ENCODE results near the gene HSD17B7.

DNA sequence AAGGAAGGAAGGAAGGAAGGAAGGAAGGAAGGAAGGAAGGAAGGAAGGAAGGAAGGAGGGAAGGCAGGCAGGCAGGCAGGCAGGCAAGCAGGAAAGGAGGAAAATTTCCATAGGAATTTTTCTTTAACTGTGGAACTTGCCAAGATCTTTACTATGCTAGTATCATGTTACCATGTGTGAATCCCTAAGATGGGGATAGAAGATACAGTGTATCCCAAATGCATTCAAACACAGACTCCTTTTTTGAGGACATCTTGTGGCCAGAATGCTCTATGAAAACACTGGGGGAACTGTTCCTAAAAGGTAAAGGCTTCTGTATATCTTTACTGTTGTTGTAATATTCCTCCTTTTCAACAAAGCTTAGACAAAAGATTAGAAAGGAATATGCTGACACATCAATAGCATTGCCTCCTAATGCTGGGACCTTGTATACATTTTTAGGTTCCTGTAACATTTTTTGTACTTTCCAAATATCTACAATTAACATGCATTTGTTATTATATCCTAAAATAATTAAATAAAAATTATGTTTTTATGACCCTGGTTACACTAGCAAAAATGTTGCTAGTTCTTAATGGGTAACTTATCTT is 49.8 kb downstream of the HSD17B7 start:
- TF ChIP-seq, protein P1, sequence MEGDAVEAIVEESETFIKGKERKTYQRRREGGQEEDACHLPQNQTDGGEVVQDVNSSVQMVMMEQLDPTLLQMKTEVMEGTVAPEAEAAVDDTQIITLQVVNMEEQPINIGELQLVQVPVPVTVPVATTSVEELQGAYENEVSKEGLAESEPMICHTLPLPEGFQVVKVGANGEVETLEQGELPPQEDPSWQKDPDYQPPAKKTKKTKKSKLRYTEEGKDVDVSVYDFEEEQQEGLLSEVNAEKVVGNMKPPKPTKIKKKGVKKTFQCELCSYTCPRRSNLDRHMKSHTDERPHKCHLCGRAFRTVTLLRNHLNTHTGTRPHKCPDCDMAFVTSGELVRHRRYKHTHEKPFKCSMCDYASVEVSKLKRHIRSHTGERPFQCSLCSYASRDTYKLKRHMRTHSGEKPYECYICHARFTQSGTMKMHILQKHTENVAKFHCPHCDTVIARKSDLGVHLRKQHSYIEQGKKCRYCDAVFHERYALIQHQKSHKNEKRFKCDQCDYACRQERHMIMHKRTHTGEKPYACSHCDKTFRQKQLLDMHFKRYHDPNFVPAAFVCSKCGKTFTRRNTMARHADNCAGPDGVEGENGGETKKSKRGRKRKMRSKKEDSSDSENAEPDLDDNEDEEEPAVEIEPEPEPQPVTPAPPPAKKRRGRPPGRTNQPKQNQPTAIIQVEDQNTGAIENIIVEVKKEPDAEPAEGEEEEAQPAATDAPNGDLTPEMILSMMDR (IDR thresholded peaks at IDR 0.05; ENCODE audit: insufficient read depth, low read depth, low read length), result no peak
- TF ChIP-seq EZH2 (IDR thresholded peaks at IDR 0.05; ENCODE audit: insufficient read depth, low read length), result no peak

Data from astrocyte (in vitro differentiated cells and primary cell).